Testis (tissue), 3 donors: ENCODE data around the gene ZNF549. TPM values are rescaled to one million over a fixed set of nuclear protein-coding genes. Genes with fewer than 3 reads are reported as not detected.

ENCODE experiments used
- DNase-seq: peaks from one replicate; pipeline ENCODE4 v3.0.0-alpha.2; 2019
- H3K27ac ChIP-seq, 2 donors: fragments of 200-600 bp; sonication (generic); one replicate each; pipeline ENCODE4 v1.5.1; 2019
- H3K27me3 ChIP-seq: fragments of 200-600 bp; sonication (generic); one replicate; pipeline ENCODE4 v1.5.1; 2019
- H3K36me3 ChIP-seq: fragments of 200-600 bp; sonication (generic); one replicate; pipeline ENCODE4 v1.5.1; 2017; ENCODE audit warnings: low read depth; ENCODE audit errors: missing control alignments
- H3K4me1 ChIP-seq: fragments of 200-600 bp; sonication (generic); one replicate; pipeline ENCODE4 v1.5.1; 2019
- H3K4me3 ChIP-seq, 2 donors: fragments of 200-600 bp; sonication (generic); one replicate each; pipeline ENCODE4 v1.5.1; 2017 to 2019
- H3K9me3 ChIP-seq: fragments of 200-600 bp; sonication (generic); one replicate; pipeline ENCODE4 v1.5.1; 2017
- CTCF ChIP-seq, 3 experiments: fragments of 450-650 bp in 2 of 3; fragments of 200-600 bp in 1 of 3; sonication (generic) in 1 of 3; IDR thresholded peaks; one replicate each; pipeline ENCODE4 v1.5.1; 2016 to 2019; ENCODE audit warnings: antibody characterized with exemption in 3 of 3, mild to moderate bottlenecking in 2 of 3, moderate library complexity in 1 of 3
- POLR2A ChIP-seq: fragments of 450-650 bp; IDR thresholded peaks from one replicate; pipeline ENCODE4 v1.6.1; 2017; ENCODE audit warnings: antibody characterized with exemption, mild to moderate bottlenecking, moderate library complexity
- WGBS, 2 donors: methylation state at CpG; one replicate each; pipeline ENCODE4 v1.1.5; 2018; 5-methylcytosine and 5-hydroxymethylcytosine counted together
- intact Hi-C: fragments of 100-400 bp; cut with DNase I; formaldehyde crosslinking; loops from one replicate; pipeline ENCODE4 v1.15.1; 2023; ENCODE audit warnings: low total_unique reads
- polyA plus RNA-seq: library from polyadenylated mRNA; stranded (reverse); fragments of 350-450 nt; fragmentation: Illumina TruSeq; extraction: RNeasy Lipid Tissue Mini Kit (QIAGEN cat#74804); gene quantifications from one replicate; pipeline ENCODE4 v1.2.3, GENCODE V29; 2014; ENCODE audit warnings: low read depth, low replicate concordance; ENCODE audit not compliant: insufficient read depth
- total RNA-seq, 2 donors: library from RNA; depleted of rRNA; stranded (reverse); fragments of >200 nt; gene quantifications; one replicate each; pipeline ENCODE4 v1.2.3, GENCODE V29; 2016

The ZNF549 gene
- total and polyA plus RNA-seq, 3 donors from 2014 or later: 6.9 to 13.5 (median 12.8) TPM

- intact Hi-C loops: no loop called here
- peak; percentile 97 for DNase-seq
- 0% methylated on average over 12 to 46 of the region's 53 CpGs for WGBS, 2 donors
Observed at GRCh38 chr19:57599761-57600383, 72.7 kb downstream of the ZNF549 start, which contains the start of gene ZNF530. TSS of gene ZNF530 (plus strand) at chr19:57599885. CDS start at chr19:57604346, 4,461 bp downstream.

GRCh38 chr19:57606931-57607330 is 79.8 kb downstream of the ZNF549 start:
- no peak overlapping the region for H3K4me3 ChIP-seq
- intact Hi-C loops: no loop called here
- no peaks in the 10 kb centered on the region for H3K27me3 ChIP-seq
- H3K9me3 ChIP-seq: no peaks in the 10 kb centered on the region
- no peak for TF ChIP-seq POLR2A
- TF ChIP-seq CTCF (IDR thresholded peaks at IDR 0.05): no peak
- H3K4me1 ChIP-seq: no peaks in the 10 kb centered on the region
- no peak overlapping the region for H3K27ac ChIP-seq
- no peak for DNase-seq
- no peaks in the 10 kb centered on the region for H3K36me3 ChIP-seq
- WGBS, 2 donors: 96 to 97% methylated on average over 5 of the region's 5 CpGs

More at GRCh38 chr19:57599761-57600383, 72.7 kb downstream of the ZNF549 start, which contains the start of gene ZNF530:
- H3K27me3 ChIP-seq: no peaks in the 10 kb centered on the region
- H3K27ac ChIP-seq: no peak within 1 kb of the TSS
- no peaks in the 10 kb centered on the region for H3K9me3 ChIP-seq
- no peaks in the 10 kb centered on the region for H3K36me3 ChIP-seq
- H3K4me1 ChIP-seq: no peaks in the 10 kb centered on the region
- TF ChIP-seq CTCF (IDR thresholded peaks at IDR 0.05): no peak
- TF ChIP-seq POLR2A: no peak
- H3K4me3 ChIP-seq: peak within 1 kb of the TSS; percentile 58 to 77

Other genes starting within 250 kb of the ZNF549 start
- 10 to 100 TPM; 59.5 to 65.9 TPM for gene ZNF460, start 246.9 kb upstream of the ZNF549 start, total RNA-seq
- gene ZNF460, start 246.9 kb upstream of the ZNF549 start, polyA plus RNA-seq: 5.0 TPM
- gene ZNF543, start 206.9 kb upstream of the ZNF549 start, total RNA-seq: 10 to 100 TPM; 11.3 to 12.3 TPM
- gene ZNF543, start 206.9 kb upstream of the ZNF549 start, polyA plus RNA-seq: 4.7 TPM
- 10 to 100 TPM; 10.8 to 11.4 TPM for gene ZNF304, start 176.1 kb upstream of the ZNF549 start, total RNA-seq
- gene ZNF304, start 176.1 kb upstream of the ZNF549 start, polyA plus RNA-seq: 9.5 TPM
- 10 to 100 TPM; 30.2 to 31.2 TPM for gene TRAPPC2B, start 163.8 kb upstream of the ZNF549 start, total RNA-seq
- 24.0 TPM for gene TRAPPC2B, start 163.8 kb upstream of the ZNF549 start, polyA plus RNA-seq
- gene ZNF547, start 163.8 kb upstream of the ZNF549 start, total RNA-seq: 10 to 100 TPM in 1 of 2 donors, 1 to 10 TPM in 1; 7.8 to 11.8 TPM
- 4.7 TPM for gene ZNF547, start 163.8 kb upstream of the ZNF549 start, polyA plus RNA-seq
- 10 to 100 TPM; 35.4 to 39.3 TPM for gene ZNF548, start 137.5 kb upstream of the ZNF549 start, total RNA-seq
- 14.6 TPM for gene ZNF548, start 137.5 kb upstream of the ZNF549 start, polyA plus RNA-seq
- gene ZNF17, start 116.2 kb upstream of the ZNF549 start, total RNA-seq: 10 to 100 TPM; 19.8 to 25.5 TPM
- 7.4 TPM for gene ZNF17, start 116.2 kb upstream of the ZNF549 start, polyA plus RNA-seq
- gene ZNF749, start 92.0 kb upstream of the ZNF549 start, total RNA-seq: 10 to 100 TPM; 11.2 to 14.1 TPM
- 7.9 TPM for gene ZNF749, start 92.0 kb upstream of the ZNF549 start, polyA plus RNA-seq
- gene VN1R1, start 70.2 kb upstream of the ZNF549 start, total RNA-seq: 1 to 10 TPM; 5.3 to 7.8 TPM
- 0.44 TPM for gene VN1R1, start 70.2 kb upstream of the ZNF549 start, polyA plus RNA-seq
- gene ZNF772, start 49.8 kb upstream of the ZNF549 start, total RNA-seq: 10 to 100 TPM; 39.8 to 57.3 TPM
- gene ZNF772, start 49.8 kb upstream of the ZNF549 start, polyA plus RNA-seq: 7.6 TPM
- 10 to 100 TPM; 15.1 to 23.6 TPM for gene ZNF419, start 39.6 kb upstream of the ZNF549 start, total RNA-seq
- 10.1 TPM for gene ZNF419, start 39.6 kb upstream of the ZNF549 start, polyA plus RNA-seq
- gene ZNF773, start 27.4 kb upstream of the ZNF549 start, total RNA-seq: 10 to 100 TPM; 31.2 to 33.3 TPM
- gene ZNF773, start 27.4 kb upstream of the ZNF549 start, polyA plus RNA-seq: 7.3 TPM
- gene ZNF550, start 32.5 kb downstream of the ZNF549 start, total RNA-seq: 10 to 100 TPM in 1 of 2 donors, 1 to 10 TPM in 1; 9.9 to 10.7 TPM
- 5.7 TPM for gene ZNF550, start 32.5 kb downstream of the ZNF549 start, polyA plus RNA-seq
- gene ZNF416, start 51.6 kb downstream of the ZNF549 start, total RNA-seq: 10 to 100 TPM in 1 of 2 donors, 1 to 10 TPM in 1; 8.7 to 10.9 TPM
- gene ZNF416, start 51.6 kb downstream of the ZNF549 start, polyA plus RNA-seq: 9.4 TPM
- gene ZIK1, start 56.8 kb downstream of the ZNF549 start, total RNA-seq: 10 to 100 TPM; 15.1 to 21.7 TPM
- gene ZIK1, start 56.8 kb downstream of the ZNF549 start, polyA plus RNA-seq: 8.9 TPM
- 1 to 10 TPM; 4.6 to 9.8 TPM for gene ZNF530, start 72.5 kb downstream of the ZNF549 start, total RNA-seq
- 3.0 TPM for gene ZNF530, start 72.5 kb downstream of the ZNF549 start, polyA plus RNA-seq
- gene ZNF134, start 86.9 kb downstream of the ZNF549 start, total RNA-seq: 10 to 100 TPM; 37.6 to 41.7 TPM
- 11.2 TPM for gene ZNF134, start 86.9 kb downstream of the ZNF549 start, polyA plus RNA-seq
- 10 to 100 TPM; 16.9 to 18.6 TPM for gene ZNF211, start 105.8 kb downstream of the ZNF549 start, total RNA-seq
- gene ZNF211, start 105.8 kb downstream of the ZNF549 start, polyA plus RNA-seq: 11.1 TPM
- under 1 TPM; 0.12 to 0.24 TPM for gene ZSCAN4, start 141.6 kb downstream of the ZNF549 start, total RNA-seq
- gene ZSCAN4, start 141.6 kb downstream of the ZNF549 start, polyA plus RNA-seq: 0.26 TPM
- 10 to 100 TPM; 22.9 to 30.8 TPM for gene ZNF551, start 154.6 kb downstream of the ZNF549 start, total RNA-seq
- 9.7 TPM for gene ZNF551, start 154.6 kb downstream of the ZNF549 start, polyA plus RNA-seq
- 1 to 10 TPM; 1.1 to 6.8 TPM for gene ZNF154, start 181.8 kb downstream of the ZNF549 start, total RNA-seq
- gene ZNF154, start 181.8 kb downstream of the ZNF549 start, polyA plus RNA-seq: 3.3 TPM
- gene ZNF671, start 200.3 kb downstream of the ZNF549 start, total RNA-seq: 10 to 100 TPM; 14.3 to 14.4 TPM
- gene ZNF671, start 200.3 kb downstream of the ZNF549 start, polyA plus RNA-seq: 15.1 TPM
- 10 to 100 TPM; 21.7 to 31.0 TPM for gene ZNF776, start 219.5 kb downstream of the ZNF549 start, total RNA-seq
- 11.8 TPM for gene ZNF776, start 219.5 kb downstream of the ZNF549 start, polyA plus RNA-seq
- 10 to 100 TPM; 20.3 to 28.3 TPM for gene ZNF586, start 242.3 kb downstream of the ZNF549 start, total RNA-seq
- gene ZNF586, start 242.3 kb downstream of the ZNF549 start, polyA plus RNA-seq: 6.7 TPM